OCI-LY1 (cell line): ENCODE measurements around the gene POLDIP2.

ENCODE experiments used
- H2AFZ ChIP-seq: fragments of 200-600 bp; sonication (generic), shearing (Covaris generic); 2 replicates; pipeline ENCODE4 v1.6.0; 2014; ENCODE audit warnings: antibody characterized with exemption, mild to moderate bottlenecking, low read length
- H3F3A ChIP-seq: fragments of 200-600 bp; sonication (generic), shearing (Covaris generic); 2 replicates; pipeline ENCODE4 v1.6.0; 2014; ENCODE audit warnings: mild to moderate bottlenecking, antibody characterized with exemption, low read length, moderate library complexity; ENCODE audit not compliant: insufficient read depth
- H3K27ac ChIP-seq: fragments of 200-600 bp; sonication (generic); 2 replicates; pipeline ENCODE4 v1.5.1; 2014; ENCODE audit warnings: low read length, mixed run types, mild to moderate bottlenecking, low read depth; ENCODE audit not compliant: poor library complexity, severe bottlenecking
- H3K27me3 ChIP-seq: fragments of 200-600 bp; sonication (generic); 2 replicates; pipeline ENCODE4 v1.6.0; 2014; ENCODE audit warnings: antibody characterized with exemption, mild to moderate bottlenecking, low read length, moderate library complexity; ENCODE audit not compliant: insufficient read depth
- H3K36me3 ChIP-seq: fragments of 200-600 bp; sonication (generic); 2 replicates; pipeline ENCODE4 v1.6.1; 2014; ENCODE audit warnings: mild to moderate bottlenecking, antibody characterized with exemption, low read length, moderate library complexity, mixed read lengths; ENCODE audit not compliant: insufficient read depth
- H3K4me1 ChIP-seq: fragments of 200-600 bp; sonication (generic); 2 replicates; pipeline ENCODE4 v1.5.1; 2014; ENCODE audit warnings: mild to moderate bottlenecking, low read length, moderate library complexity; ENCODE audit not compliant: insufficient read depth, severe bottlenecking
- H3K4me2 ChIP-seq: fragments of 200-600 bp; sonication (generic), shearing (Covaris generic); 2 replicates; pipeline ENCODE4 v1.6.1; 2014; ENCODE audit warnings: low read length
- H3K4me3 ChIP-seq: fragments of 200-600 bp; sonication (generic); 2 replicates; pipeline ENCODE4 v1.5.1; 2014; ENCODE audit warnings: low read length, low read depth, mild to moderate bottlenecking, mixed read lengths; ENCODE audit not compliant: poor library complexity, severe bottlenecking
- H3K79me2 ChIP-seq: fragments of 200-600 bp; shearing (Covaris generic); 2 replicates; pipeline ENCODE4 v1.6.1; 2016; ENCODE audit warnings: mixed run types, low read length, mixed read lengths; ENCODE audit not compliant: insufficient read depth
- H3K9ac ChIP-seq: fragments of 200-600 bp; sonication (generic), shearing (Covaris generic); 2 replicates; pipeline ENCODE4 v1.6.1; 2014; ENCODE audit warnings: mild to moderate bottlenecking, low read length, mixed read lengths
- H3K9me2 ChIP-seq: fragments of 200-600 bp; sonication (generic), shearing (Covaris generic); 2 replicates; pipeline ENCODE4 v1.6.1; 2014; ENCODE audit warnings: low read depth, mild to moderate bottlenecking, low read length, mixed read lengths
- H3K9me3 ChIP-seq: fragments of 200-600 bp; shearing (Covaris generic); 2 replicates; pipeline ENCODE4 v1.6.1; 2014; ENCODE audit warnings: low read length, mixed read lengths
- H4K20me1 ChIP-seq: fragments of 200-600 bp; sonication (generic), shearing (Covaris generic); 2 replicates; pipeline ENCODE4 v1.6.0; 2016; ENCODE audit warnings: mild to moderate bottlenecking, low read length; ENCODE audit not compliant: insufficient read depth
- EZH2 ChIP-seq: fragments of 200-600 bp; sonication (generic), shearing (Covaris generic); IDR thresholded peaks from 2 replicates; pipeline ENCODE4 v1.8.0; 2017; ENCODE audit warnings: borderline replicate concordance, mixed run types, mild to moderate bottlenecking, antibody characterized with exemption, low read length, moderate library complexity, mixed read lengths
- TF ChIP-seq, protein P1 (sequence below): fragments of 200-600 bp; sonication (generic), shearing (Covaris generic); IDR thresholded peaks from 2 replicates; pipeline ENCODE4 v1.5.1; 2017; ENCODE audit warnings: mild to moderate bottlenecking, antibody characterized with exemption, low read length, moderate library complexity, mixed read lengths

The POLDIP2 gene

DNA sequence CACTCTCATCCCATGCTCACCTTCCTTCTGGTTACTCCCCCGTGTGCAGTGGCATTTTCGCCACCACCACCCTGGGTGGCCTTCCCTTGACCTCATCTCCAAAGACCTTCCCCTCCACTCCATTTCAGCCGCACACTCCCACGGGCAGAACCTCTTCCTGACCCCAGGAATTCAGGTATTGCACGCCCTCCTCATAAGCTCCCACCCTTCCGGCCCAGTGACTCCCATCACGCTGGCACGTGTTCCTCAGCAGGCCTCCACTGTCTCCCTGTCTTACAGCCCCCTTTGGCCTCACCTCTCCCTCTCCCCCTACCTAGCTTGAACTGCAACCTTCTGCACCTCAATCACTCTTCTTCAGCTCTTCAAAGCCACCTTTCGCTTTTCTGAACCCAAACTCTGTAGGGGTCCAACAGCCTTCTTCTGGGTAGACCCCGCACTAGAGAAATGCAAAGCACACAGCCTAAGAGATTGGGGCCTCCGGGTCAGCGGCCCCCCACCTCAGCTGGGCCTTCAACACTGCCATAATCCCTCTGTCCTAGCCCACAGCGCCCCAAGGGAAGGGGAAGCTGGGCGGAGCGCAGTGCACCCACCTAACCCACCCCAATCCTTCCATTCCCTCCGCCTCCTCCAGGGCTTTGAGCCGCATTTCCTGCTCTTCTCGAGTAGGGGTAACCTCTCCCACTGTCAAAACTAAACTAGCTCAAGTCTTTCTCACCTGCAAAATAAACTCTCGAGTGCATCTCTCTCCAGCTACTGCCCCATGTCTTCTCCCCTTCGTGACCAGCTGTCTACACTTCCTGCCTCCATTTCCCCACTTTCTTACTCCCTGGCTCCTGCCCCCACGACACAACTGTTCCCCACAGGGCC lies 40.0 kb downstream of the POLDIP2 start:
- H4K20me1 ChIP-seq, result no peaks in the 10 kb centered on the region
- H3K4me2 ChIP-seq, result peak overlapping the region; percentile 86
- no peaks in the 10 kb centered on the region for H3K9me2 ChIP-seq
- H3K79me2 ChIP-seq, result peaks cover 32% of the 10 kb centered on the region
- no peak overlapping the region for H3K27ac ChIP-seq
- no peaks in the 10 kb centered on the region for H3K9me3 ChIP-seq
- H3K36me3 ChIP-seq, result peaks cover 16% of the 10 kb centered on the region; the same call in 1 of the 2 replicates
- no peak overlapping the region for H2AFZ ChIP-seq
- H3K4me3 ChIP-seq, result peak overlapping the region; percentile 87
- H3F3A ChIP-seq, result no peaks in the 10 kb centered on the region
- H3K27me3 ChIP-seq, result no peaks in the 10 kb centered on the region
- TF ChIP-seq, protein P1, sequence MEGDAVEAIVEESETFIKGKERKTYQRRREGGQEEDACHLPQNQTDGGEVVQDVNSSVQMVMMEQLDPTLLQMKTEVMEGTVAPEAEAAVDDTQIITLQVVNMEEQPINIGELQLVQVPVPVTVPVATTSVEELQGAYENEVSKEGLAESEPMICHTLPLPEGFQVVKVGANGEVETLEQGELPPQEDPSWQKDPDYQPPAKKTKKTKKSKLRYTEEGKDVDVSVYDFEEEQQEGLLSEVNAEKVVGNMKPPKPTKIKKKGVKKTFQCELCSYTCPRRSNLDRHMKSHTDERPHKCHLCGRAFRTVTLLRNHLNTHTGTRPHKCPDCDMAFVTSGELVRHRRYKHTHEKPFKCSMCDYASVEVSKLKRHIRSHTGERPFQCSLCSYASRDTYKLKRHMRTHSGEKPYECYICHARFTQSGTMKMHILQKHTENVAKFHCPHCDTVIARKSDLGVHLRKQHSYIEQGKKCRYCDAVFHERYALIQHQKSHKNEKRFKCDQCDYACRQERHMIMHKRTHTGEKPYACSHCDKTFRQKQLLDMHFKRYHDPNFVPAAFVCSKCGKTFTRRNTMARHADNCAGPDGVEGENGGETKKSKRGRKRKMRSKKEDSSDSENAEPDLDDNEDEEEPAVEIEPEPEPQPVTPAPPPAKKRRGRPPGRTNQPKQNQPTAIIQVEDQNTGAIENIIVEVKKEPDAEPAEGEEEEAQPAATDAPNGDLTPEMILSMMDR, result no peak
- no peak for TF ChIP-seq EZH2
- H3K4me1 ChIP-seq, result peaks cover 36% of the 10 kb centered on the region
- peak overlapping the region; percentile 85 for H3K9ac ChIP-seq

DNA sequence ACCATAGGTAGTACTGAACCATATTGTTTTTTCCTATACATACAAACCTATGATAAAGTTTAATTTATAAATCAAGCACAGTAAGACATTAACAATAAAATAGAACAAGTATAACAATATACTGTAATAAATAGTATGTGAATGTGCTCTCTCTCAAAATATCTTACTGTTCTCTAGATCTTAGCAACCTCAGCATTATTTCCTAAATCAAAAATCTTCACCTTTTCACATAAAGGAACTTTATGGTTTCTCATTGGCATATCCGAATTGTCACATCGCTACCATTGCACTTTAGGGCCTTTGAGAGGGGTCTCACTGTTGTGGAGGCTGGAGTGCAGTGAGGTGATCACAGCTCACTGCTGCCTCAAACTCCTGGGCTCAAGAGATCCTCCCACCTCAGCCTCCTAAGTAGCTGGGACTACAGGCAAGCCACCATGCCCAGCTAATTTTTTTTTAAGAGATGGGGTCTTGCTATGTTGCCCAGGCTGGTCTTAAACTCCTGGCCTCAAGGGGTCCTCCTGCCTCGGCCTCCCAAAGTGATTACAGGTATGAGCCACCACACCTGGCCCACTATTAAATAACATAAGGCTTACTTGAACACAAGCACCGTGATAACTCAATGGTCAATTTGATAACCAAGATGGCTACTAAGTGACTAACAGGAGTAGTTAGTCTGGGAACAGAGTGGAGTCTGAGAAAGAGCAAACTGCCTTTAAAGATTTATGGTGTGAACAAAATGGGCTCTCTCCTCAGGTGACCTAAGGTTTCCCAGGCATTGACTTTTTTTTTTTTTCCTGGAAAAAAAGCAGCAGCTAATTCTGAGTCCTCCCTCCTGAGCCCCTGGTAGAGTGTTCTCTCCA lies 41.3 kb downstream of the POLDIP2 start:
- H3K79me2 ChIP-seq, result peaks cover 20% of the 10 kb centered on the region
- peaks cover 27% of the 10 kb centered on the region for H3K4me1 ChIP-seq
- H4K20me1 ChIP-seq, result no peaks in the 10 kb centered on the region
- H3K9ac ChIP-seq, result no peak overlapping the region
- H3K9me3 ChIP-seq, result no peaks in the 10 kb centered on the region
- no peak overlapping the region for H3K4me3 ChIP-seq
- TF ChIP-seq, protein P1, result no peak
- no peak for TF ChIP-seq EZH2
- H3K27me3 ChIP-seq, result no peaks in the 10 kb centered on the region
- H2AFZ ChIP-seq, result no peak overlapping the region
- H3K9me2 ChIP-seq, result no peaks in the 10 kb centered on the region
- H3K36me3 ChIP-seq, result peaks cover 11% of the 10 kb centered on the region; the same call in 1 of the 2 replicates
- no peak overlapping the region for H3K4me2 ChIP-seq
- H3F3A ChIP-seq, result 0 out of 2 replicates have a peak, but pooled peaks cover 3% of the 10 kb centered on the region
- H3K27ac ChIP-seq, result no peak overlapping the region

DNA sequence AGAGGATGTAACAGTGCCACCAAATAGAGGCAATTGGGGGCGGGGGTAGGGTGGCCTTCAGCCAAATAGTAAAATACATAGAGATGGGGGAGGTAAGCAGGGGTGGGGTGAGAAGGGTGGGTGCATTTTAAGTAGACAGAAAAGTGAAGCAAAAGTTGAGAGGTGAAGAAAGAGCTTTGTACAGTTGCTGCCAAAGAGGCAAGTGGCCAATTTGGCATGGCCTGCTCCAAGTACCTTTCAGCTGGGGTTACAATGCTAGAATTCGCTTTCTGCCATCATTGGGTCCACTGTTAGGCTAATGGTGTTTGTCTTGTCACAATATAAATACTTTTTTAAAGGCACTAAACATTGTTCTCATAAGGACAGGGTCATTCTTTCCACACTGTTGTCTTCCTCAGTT lies 43.5 kb downstream of the POLDIP2 start:
- Histone ChIP-seq H3K79me2 (no peaks in the 10 kb centered on the region), H3K9me3 (no peaks in the 10 kb centered on the region), H3F3A (0 out of 2 replicates have a peak, but pooled peaks cover 3% of the 10 kb centered on the region), H3K4me3 (no peak overlapping the region), H2AFZ (no peak overlapping the region), H3K4me2 (no peak overlapping the region), H3K9ac (no peak overlapping the region), H3K36me3 (no peaks in the 10 kb centered on the region), H3K27me3 (no peaks in the 10 kb centered on the region), H3K27ac (no peak overlapping the region), H4K20me1 (no peaks in the 10 kb centered on the region), H3K4me1 (peaks cover 12% of the 10 kb centered on the region), H3K9me2 (no peaks in the 10 kb centered on the region)
- TF ChIP-seq EZH2, result no peak
- TF ChIP-seq, protein P1, result no peak
